ENCODE data around the gene CWC25.
"Not testable (repeated sequence)": the region's sequence is repeated elsewhere in the genome, so short reads cannot be mapped to it uniquely, and the experiment has no call there.

Gene CWC25

DNA sequence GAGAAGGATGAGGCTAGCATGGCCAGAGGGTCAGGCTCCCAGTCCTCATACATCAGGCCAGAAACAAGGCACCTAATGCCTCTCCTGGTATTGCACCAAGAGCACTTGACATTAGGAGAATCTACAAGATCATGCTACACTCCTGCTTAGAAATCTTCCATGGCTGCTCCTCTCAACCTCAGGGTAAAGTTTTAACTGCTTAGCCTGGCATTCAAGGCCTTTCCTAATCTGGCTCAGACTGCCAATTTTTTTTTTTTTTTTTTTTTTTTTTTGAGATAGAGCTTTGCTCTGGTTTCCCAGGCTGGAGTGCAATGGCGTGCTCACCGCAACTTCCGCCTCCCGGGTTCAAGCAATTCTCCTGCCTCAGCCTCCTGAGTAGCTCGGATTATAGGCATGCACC, 34.0 kb downstream of the CWC25 start:
- Histone ChIP-seq H3K27me3 (ENCODE audit: control insufficient read depth, insufficient read depth, low read length) (no peaks in the 10 kb centered on the region), H3K36me3 (ENCODE audit: control insufficient read depth, insufficient read depth, low read length) (peaks cover 13% of the 10 kb centered on the region), H3K27ac (ENCODE audit: low read depth, low read length) (no peak overlapping the region), H3K9ac (ENCODE audit: low read length) (no peak overlapping the region), H3K4me1 (ENCODE audit: control insufficient read depth, insufficient read depth, low read length) (no peaks in the 10 kb centered on the region), H3K4me3 (ENCODE audit: low read length) (no peak overlapping the region)

DNA sequence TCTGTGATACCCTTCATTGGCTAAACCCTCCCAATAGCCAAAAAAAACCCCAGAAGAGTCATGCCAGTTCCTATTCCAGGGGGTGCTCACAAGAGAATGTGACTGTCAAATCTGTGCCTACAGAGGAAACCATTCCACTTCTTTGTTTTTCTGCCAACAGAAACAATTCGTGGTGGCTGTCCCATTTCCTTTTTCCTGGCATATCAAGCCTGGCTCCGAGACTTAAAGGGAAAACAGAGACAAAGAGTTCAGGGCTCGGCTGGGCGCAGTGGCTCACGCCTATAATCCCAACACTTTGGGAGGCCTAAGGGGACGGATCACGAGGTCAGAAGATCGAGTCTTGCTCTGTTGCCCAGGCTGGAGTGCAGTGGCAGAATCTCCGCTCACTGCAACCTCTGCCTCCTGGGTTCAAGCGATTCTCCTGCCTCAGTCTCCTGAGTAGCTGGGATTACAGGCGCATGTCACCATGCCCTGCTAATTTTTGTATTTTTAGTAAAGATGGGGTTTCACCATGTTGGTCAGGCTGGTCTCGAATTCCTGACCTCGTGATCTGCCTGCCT, 34.9 kb downstream of the CWC25 start:
- H3K4me1 ChIP-seq (ENCODE audit: control insufficient read depth, insufficient read depth, low read length); H3K27ac ChIP-seq (ENCODE audit: low read depth, low read length); H3K9ac ChIP-seq (ENCODE audit: low read length): not testable (repeated sequence)

GRCh38 chr17:38789185-38789584, 35.9 kb downstream of the CWC25 start:
- H3K27ac ChIP-seq (ENCODE audit: low read depth, low read length), result no peak overlapping the region
- no peaks in the 10 kb centered on the region for H3K4me1 ChIP-seq (ENCODE audit: control insufficient read depth, insufficient read depth, low read length)
- H3K4me3 ChIP-seq (ENCODE audit: low read length), result no peak overlapping the region
- no peak overlapping the region for H3K9ac ChIP-seq (ENCODE audit: low read length)
- H3K27me3 ChIP-seq (ENCODE audit: control insufficient read depth, insufficient read depth, low read length), result no peaks in the 10 kb centered on the region
- peaks cover 25% of the 10 kb centered on the region for H3K36me3 ChIP-seq (ENCODE audit: control insufficient read depth, insufficient read depth, low read length)

More for the DNA sequence above, 34.9 kb downstream of the CWC25 start:
- peaks cover 21% of the 10 kb centered on the region for H3K36me3 ChIP-seq (ENCODE audit: control insufficient read depth, insufficient read depth, low read length)
- not testable (repeated sequence) for H3K27me3 ChIP-seq (ENCODE audit: control insufficient read depth, insufficient read depth, low read length); H3K4me3 ChIP-seq (ENCODE audit: low read length)

GRCh38 chr17:38787999-38788398, 37.1 kb downstream of the CWC25 start:
- H3K27me3 ChIP-seq (ENCODE audit: control insufficient read depth, insufficient read depth, low read length); H3K27ac ChIP-seq (ENCODE audit: low read depth, low read length); H3K4me1 ChIP-seq (ENCODE audit: control insufficient read depth, insufficient read depth, low read length); H3K4me3 ChIP-seq (ENCODE audit: low read length); H3K9ac ChIP-seq (ENCODE audit: low read length): not testable (repeated sequence)
- peaks cover 34% of the 10 kb centered on the region for H3K36me3 ChIP-seq (ENCODE audit: control insufficient read depth, insufficient read depth, low read length)

- Histone ChIP-seq H3K9ac (ENCODE audit: low read length) (no peak overlapping the region), H3K27ac (ENCODE audit: low read depth, low read length) (no peak overlapping the region), H3K4me1 (ENCODE audit: control insufficient read depth, insufficient read depth, low read length) (no peaks in the 10 kb centered on the region), H3K27me3 (ENCODE audit: control insufficient read depth, insufficient read depth, low read length) (no peaks in the 10 kb centered on the region), H3K4me3 (ENCODE audit: low read length) (no peak overlapping the region), H3K36me3 (ENCODE audit: control insufficient read depth, insufficient read depth, low read length) (peaks cover 38% of the 10 kb centered on the region)
Measured at GRCh38 chr17:38786372-38786771, 38.7 kb downstream of the CWC25 start.

DNA sequence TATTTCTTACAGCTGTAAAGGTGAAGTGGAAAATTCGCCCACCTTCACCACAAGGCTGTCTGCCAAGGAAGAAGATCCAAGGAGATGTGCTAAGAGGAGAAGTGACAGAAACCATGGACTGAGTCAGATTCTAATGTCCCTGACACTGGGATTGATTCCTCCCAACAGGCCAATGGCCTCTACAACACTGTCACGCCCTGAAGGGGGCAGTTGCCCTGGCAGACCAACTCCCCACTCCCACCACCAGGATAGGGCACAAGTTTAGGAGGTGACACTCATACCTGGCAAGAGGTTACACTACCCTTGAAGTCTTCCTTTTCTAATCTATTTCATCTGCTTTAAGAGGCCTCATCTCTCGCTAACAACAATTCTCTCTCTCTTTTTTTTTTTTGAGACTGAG, 41.9 kb downstream of the CWC25 start:
- Histone ChIP-seq H3K9ac (ENCODE audit: low read length) (no peak overlapping the region), H3K36me3 (ENCODE audit: control insufficient read depth, insufficient read depth, low read length) (peaks cover 69% of the 10 kb centered on the region), H3K4me1 (ENCODE audit: control insufficient read depth, insufficient read depth, low read length) (no peaks in the 10 kb centered on the region), H3K4me3 (ENCODE audit: low read length) (no peak overlapping the region), H3K27me3 (ENCODE audit: control insufficient read depth, insufficient read depth, low read length) (no peaks in the 10 kb centered on the region), H3K27ac (ENCODE audit: low read depth, low read length) (no peak overlapping the region)

GRCh38 chr17:38779965-38780752, 45.0 kb downstream of the CWC25 start:
- H3K36me3 ChIP-seq (ENCODE audit: control insufficient read depth, insufficient read depth, low read length), result peaks cover 69% of the 10 kb centered on the region
- no peaks in the 10 kb centered on the region for H3K4me1 ChIP-seq (ENCODE audit: control insufficient read depth, insufficient read depth, low read length)
- no peak overlapping the region for H3K9ac ChIP-seq (ENCODE audit: low read length)
- no peak overlapping the region for H3K4me3 ChIP-seq (ENCODE audit: low read length)
- H3K27ac ChIP-seq (ENCODE audit: low read depth, low read length), result no peak overlapping the region
- H3K27me3 ChIP-seq (ENCODE audit: control insufficient read depth, insufficient read depth, low read length), result no peaks in the 10 kb centered on the region

DNA sequence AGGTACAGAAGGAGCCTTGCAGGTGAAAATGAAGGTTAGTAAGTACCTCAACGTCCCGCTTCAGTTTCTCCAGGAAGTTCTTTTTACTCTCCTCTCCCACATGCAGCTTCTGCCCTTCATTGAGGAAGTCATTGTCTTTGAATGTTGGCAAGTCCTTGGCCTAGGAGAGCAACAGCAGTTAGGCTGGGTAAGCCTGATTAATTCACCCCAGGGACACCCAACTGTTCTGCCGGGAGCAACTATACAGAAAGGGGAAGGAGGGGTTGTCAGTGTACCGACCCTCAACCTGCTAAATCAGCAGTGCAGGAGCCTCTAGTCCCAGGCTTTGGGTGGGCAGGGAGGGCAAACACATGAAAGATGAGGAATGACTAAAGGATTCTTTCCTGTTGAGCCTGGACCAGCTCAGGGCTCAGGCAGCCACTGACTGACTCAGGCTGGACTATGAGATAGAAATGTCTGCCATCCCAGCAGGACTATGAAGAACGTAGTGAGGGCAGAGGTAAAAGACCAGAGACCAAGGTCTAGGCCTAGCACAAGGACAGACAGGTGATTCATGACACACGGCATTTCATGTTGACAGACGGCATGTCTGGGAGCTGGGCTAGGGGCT, 47.4 kb downstream of the CWC25 start:
- Histone ChIP-seq H3K36me3 (ENCODE audit: control insufficient read depth, insufficient read depth, low read length) (peaks cover 67% of the 10 kb centered on the region), H3K4me1 (ENCODE audit: control insufficient read depth, insufficient read depth, low read length) (no peaks in the 10 kb centered on the region), H3K27me3 (ENCODE audit: control insufficient read depth, insufficient read depth, low read length) (no peaks in the 10 kb centered on the region), H3K9ac (ENCODE audit: low read length) (no peak overlapping the region), H3K27ac (ENCODE audit: low read depth, low read length) (no peak overlapping the region), H3K4me3 (ENCODE audit: low read length) (no peak overlapping the region)

GRCh38 chr17:38773258-38773657, 51.9 kb downstream of the CWC25 start:
- Histone ChIP-seq H3K36me3 (ENCODE audit: control insufficient read depth, insufficient read depth, low read length) (peaks cover 47% of the 10 kb centered on the region), H3K27me3 (ENCODE audit: control insufficient read depth, insufficient read depth, low read length) (no peaks in the 10 kb centered on the region), H3K27ac (ENCODE audit: low read depth, low read length) (no peak overlapping the region), H3K4me3 (ENCODE audit: low read length) (no peak overlapping the region), H3K4me1 (ENCODE audit: control insufficient read depth, insufficient read depth, low read length) (no peaks in the 10 kb centered on the region), H3K9ac (ENCODE audit: low read length) (no peak overlapping the region)

GRCh38 chr17:38768417-38768816, 56.7 kb downstream of the CWC25 start:
- Histone ChIP-seq H3K4me3 (ENCODE audit: low read length) (no peak overlapping the region), H3K36me3 (ENCODE audit: control insufficient read depth, insufficient read depth, low read length) (peaks cover 38% of the 10 kb centered on the region), H3K27ac (ENCODE audit: low read depth, low read length) (no peak overlapping the region), H3K4me1 (ENCODE audit: control insufficient read depth, insufficient read depth, low read length) (no peaks in the 10 kb centered on the region), H3K9ac (ENCODE audit: low read length) (no peak overlapping the region), H3K27me3 (ENCODE audit: control insufficient read depth, insufficient read depth, low read length) (no peaks in the 10 kb centered on the region)

DNA sequence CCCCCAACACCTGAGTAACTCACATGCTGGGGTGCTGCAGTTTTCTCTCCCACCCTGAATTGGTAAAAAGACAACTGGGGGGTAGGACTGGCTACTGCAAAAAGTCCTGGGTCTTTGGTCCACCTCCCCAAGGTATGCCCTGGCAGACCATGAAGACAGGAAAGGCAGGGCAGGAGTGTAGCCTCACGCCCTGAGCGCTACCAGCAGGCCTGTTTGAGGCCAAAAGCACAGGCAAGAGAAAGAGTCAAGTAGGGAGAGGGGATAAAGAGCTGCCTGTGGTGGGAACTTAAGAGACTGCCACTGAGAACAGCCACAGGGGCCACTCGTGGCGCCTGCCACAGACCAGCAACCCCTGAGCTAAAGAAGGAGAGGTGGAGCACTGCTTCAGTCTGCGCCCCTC, 58.8 kb downstream of the CWC25 start:
- no peak overlapping the region for H3K9ac ChIP-seq (ENCODE audit: low read length)
- H3K4me3 ChIP-seq (ENCODE audit: low read length), result no peak overlapping the region
- no peak overlapping the region for H3K27ac ChIP-seq (ENCODE audit: low read depth, low read length)
- H3K36me3 ChIP-seq (ENCODE audit: control insufficient read depth, insufficient read depth, low read length), result peaks cover 47% of the 10 kb centered on the region
- no peaks in the 10 kb centered on the region for H3K4me1 ChIP-seq (ENCODE audit: control insufficient read depth, insufficient read depth, low read length)
- no peaks in the 10 kb centered on the region for H3K27me3 ChIP-seq (ENCODE audit: control insufficient read depth, insufficient read depth, low read length)

DNA sequence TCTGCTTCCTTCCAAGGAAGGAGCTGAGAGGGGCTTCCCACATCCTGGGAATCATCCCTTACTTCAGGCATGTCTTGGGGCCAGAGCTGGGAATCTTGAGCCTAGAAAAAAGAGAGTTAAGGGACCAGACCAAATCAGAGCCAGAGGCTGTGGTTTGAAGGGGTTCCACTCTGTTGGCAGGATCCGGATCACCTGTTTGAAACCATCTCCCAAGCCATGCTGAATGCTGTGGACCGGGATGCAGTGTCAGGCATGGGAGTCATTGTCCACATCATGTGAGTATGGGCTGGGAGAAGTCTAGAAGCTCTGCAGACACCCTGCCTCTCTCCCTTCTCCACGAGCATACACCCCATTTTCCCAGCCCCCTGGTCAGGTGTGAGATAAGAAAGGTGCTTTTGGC, 62.9 kb downstream of the CWC25 start:
- Histone ChIP-seq H3K36me3 (ENCODE audit: control insufficient read depth, insufficient read depth, low read length) (peaks cover 33% of the 10 kb centered on the region), H3K9ac (ENCODE audit: low read length) (no peak overlapping the region), H3K4me1 (ENCODE audit: control insufficient read depth, insufficient read depth, low read length) (no peaks in the 10 kb centered on the region), H3K27me3 (ENCODE audit: control insufficient read depth, insufficient read depth, low read length) (no peaks in the 10 kb centered on the region), H3K27ac (ENCODE audit: low read depth, low read length) (no peak overlapping the region), H3K4me3 (ENCODE audit: low read length) (no peak overlapping the region)

GRCh38 chr17:38761612-38762011, 63.5 kb downstream of the CWC25 start:
- H3K9ac ChIP-seq (ENCODE audit: low read length), result no peak overlapping the region
- no peak overlapping the region for H3K4me3 ChIP-seq (ENCODE audit: low read length)
- H3K36me3 ChIP-seq (ENCODE audit: control insufficient read depth, insufficient read depth, low read length), result peaks cover 33% of the 10 kb centered on the region
- no peaks in the 10 kb centered on the region for H3K27me3 ChIP-seq (ENCODE audit: control insufficient read depth, insufficient read depth, low read length)
- H3K4me1 ChIP-seq (ENCODE audit: control insufficient read depth, insufficient read depth, low read length), result no peaks in the 10 kb centered on the region
- no peak overlapping the region for H3K27ac ChIP-seq (ENCODE audit: low read depth, low read length)

Measured in rectal smooth muscle tissue (tissue), 1 donor.